GM21381 (cell line): Measurements from ENCODE around the gene AUH.

Source experiments
- ATAC-seq: cut with Tn5 transposase; IDR thresholded peaks from one replicate; pipeline ENCODE4 v1.9.1; 2021; ENCODE audit warnings: mild to moderate bottlenecking, moderate library complexity; ENCODE audit not compliant: unreplicated experiment

AUH gene

GRCh38 chr9:91301161-91301560 is 60.6 kb downstream of the AUH start:
- ATAC-seq, result no peak

GRCh38 chr9:91298311-91298710 is 63.4 kb downstream of the AUH start:
- ATAC-seq, result no peak

GRCh38 chr9:91297306-91297705 is 64.4 kb downstream of the AUH start:
- ATAC-seq, result no peak

GRCh38 chr9:91296354-91296753 is 65.4 kb downstream of the AUH start:
- ATAC-seq, result no peak

GRCh38 chr9:91295357-91295756 is 66.4 kb downstream of the AUH start:
- no peak for ATAC-seq

- ATAC-seq, result no peak
Observed at GRCh38 chr9:91291866-91292265, 69.9 kb downstream of the AUH start.

GRCh38 chr9:91289244-91289643 is 72.5 kb downstream of the AUH start:
- ATAC-seq, result no peak

GRCh38 chr9:91285729-91286353 is 75.9 kb downstream of the AUH start:
- ATAC-seq, result no peak

GRCh38 chr9:91282292-91282691 is 79.4 kb downstream of the AUH start:
- no peak for ATAC-seq

GRCh38 chr9:91279296-91280204 is 82.2 kb downstream of the AUH start:
- ATAC-seq, result no peak

- ATAC-seq, result no peak
Observed at GRCh38 chr9:91276513-91276912, 85.2 kb downstream of the AUH start.

- no peak for ATAC-seq
Observed at GRCh38 chr9:91275655-91276054, 86.1 kb downstream of the AUH start.

- no peak for ATAC-seq
Observed at GRCh38 chr9:91274949-91275492, 86.7 kb downstream of the AUH start.

GRCh38 chr9:91273853-91274552 is 87.7 kb downstream of the AUH start:
- ATAC-seq, result peak; percentile 45

GRCh38 chr9:91271156-91271555 is 90.6 kb downstream of the AUH start:
- ATAC-seq, result no peak

- no peak for ATAC-seq
Observed at GRCh38 chr9:91269907-91270491, 91.7 kb downstream of the AUH start.

GRCh38 chr9:91266448-91266847 is 95.3 kb downstream of the AUH start:
- ATAC-seq, result no peak

- ATAC-seq, result no peak
Observed at GRCh38 chr9:91265514-91265913, 96.2 kb downstream of the AUH start.

GRCh38 chr9:91261417-91261816 is 100.3 kb downstream of the AUH start:
- no peak for ATAC-seq

GRCh38 chr9:91259162-91259561 is 102.6 kb downstream of the AUH start:
- no peak for ATAC-seq

GRCh38 chr9:91258451-91258850 is 103.3 kb downstream of the AUH start:
- ATAC-seq, result no peak
